Endothelial cell of umbilical vein (primary cell): Measurements from ENCODE around the gene NUDT9. TPM values are rescaled to one million over a fixed set of nuclear protein-coding genes. Genes with fewer than 3 reads are reported as not detected.

Source experiments
- BruUV-seq: library from RNA; stranded (reverse); fragments of 400-500 nt; replicated peaks from 2 replicates; lab custom pipeline; 2021; lab: Mats Ljungman, UMichigan
- CTCF ChIA-PET: fragments of 300-600, 350-600 bp; sonication (Branson Sonifier 250); formaldehyde crosslinking; loops from one replicate; lab custom pipeline; 2021; ENCODE audit warnings: antibody characterized with exemption, inconsistent platforms; lab: Charles Lee
- POLR2A ChIA-PET: fragments of 300-600, 350-600 bp; sonication (Branson Sonifier 250); formaldehyde crosslinking; loops from one replicate; lab custom pipeline; 2021; ENCODE audit warnings: antibody characterized with exemption, inconsistent platforms; lab: Charles Lee
- DNase-seq: peaks from one replicate; pipeline ENCODE4 v3.0.0-alpha.2; 2011; ENCODE audit warnings: low read depth, low spot score
- FAIRE-seq: peaks from 2 replicates; lab custom pipeline; 2011; peaks lifted over from hg19 to GRCh38; lab: Jason Lieb, UNC
- H2AFZ ChIP-seq: 2 replicates; pipeline ENCODE4 v1.6.0; 2012; ENCODE audit warnings: low read depth, low read length, control low read depth, inconsistent platforms
- H3K27ac ChIP-seq: 2 replicates; pipeline ENCODE4 v1.5.1; 2011; ENCODE audit warnings: low read depth, mild to moderate bottlenecking, control low read depth, low read length, moderate library complexity; ENCODE audit not compliant: insufficient read depth
- H3K27me3 ChIP-seq, 2 experiments: 2 replicates each; pipeline versions ENCODE4 v1.6.0 to v1.6.1; 2011; ENCODE audit warnings: low read length in 2 of 2, mixed read lengths in 1 of 2; ENCODE audit not compliant: control insufficient read depth in 2 of 2, insufficient read depth in 2 of 2
- H3K36me3 ChIP-seq, 2 experiments: 2 replicates in 1 of 2; 3 replicates in 1 of 2; pipeline ENCODE4 v1.5.1; 2011; ENCODE audit warnings: low read length in 2 of 2, mild to moderate bottlenecking in 1 of 2, moderate library complexity in 1 of 2; ENCODE audit not compliant: control insufficient read depth in 2 of 2, insufficient read depth in 2 of 2; ENCODE audit errors: extremely low read depth in 1 of 2
- H3K4me1 ChIP-seq: 3 replicates; pipeline ENCODE4 v1.5.1; 2011; ENCODE audit warnings: mild to moderate bottlenecking, low read length; ENCODE audit not compliant: control insufficient read depth, insufficient read depth; ENCODE audit errors: extremely low read depth
- H3K4me2 ChIP-seq: 2 replicates; pipeline ENCODE4 v1.6.1; 2011; ENCODE audit warnings: low read length, control low read depth, mixed read lengths; ENCODE audit not compliant: insufficient read depth
- H3K4me3 ChIP-seq, 3 experiments: fragments of 200-600 bp in 1 of 3; sonication (generic), shearing (Covaris generic) in 1 of 3; replicated peaks in 1 of 3; 2 replicates each; pipeline ENCODE4 v1.5.1; 2011 to 2016; ENCODE audit warnings: control low read depth in 3 of 3, low read length in 3 of 3, mild to moderate bottlenecking in 2 of 3, inconsistent platforms in 1 of 3, low read depth in 1 of 3, moderate library complexity in 1 of 3; ENCODE audit not compliant: insufficient read depth in 1 of 3
- H3K79me2 ChIP-seq: 2 replicates; pipeline ENCODE4 v1.6.0; 2012; ENCODE audit warnings: low read length, inconsistent platforms; ENCODE audit not compliant: control insufficient read depth, insufficient read depth
- H3K9ac ChIP-seq: replicated peaks from 2 replicates; pipeline ENCODE3; 2011; ENCODE audit warnings: low read length, control low read depth; ENCODE audit not compliant: insufficient read depth; ENCODE audit errors: extremely low read depth
- H3K9me1 ChIP-seq: replicated peaks from 3 replicates; pipeline ENCODE4 v1.6.0; 2011; ENCODE audit warnings: mild to moderate bottlenecking, low read length; ENCODE audit not compliant: control insufficient read depth, insufficient read depth; ENCODE audit errors: extremely low read depth
- H3K9me3 ChIP-seq: replicated peaks from 2 replicates; pipeline ENCODE4 v1.5.1; 2012; ENCODE audit warnings: low read length, inconsistent platforms; ENCODE audit not compliant: control insufficient read depth, insufficient read depth
- H4K20me1 ChIP-seq: replicated peaks from 2 replicates; pipeline ENCODE3; 2011; ENCODE audit warnings: mild to moderate bottlenecking, low read length; ENCODE audit not compliant: control insufficient read depth, insufficient read depth; ENCODE audit errors: extremely low read depth
- EZH2 ChIP-seq: IDR thresholded peaks from 2 replicates; pipeline ENCODE4 v1.6.1; 2012; ENCODE audit warnings: borderline replicate concordance, low read depth, mild to moderate bottlenecking, moderate library complexity, low read length, inconsistent platforms; ENCODE audit not compliant: severe bottlenecking
- FOS ChIP-seq: IDR thresholded peaks from 2 replicates; pipeline ENCODE4 v1.6.1; 2011; ENCODE audit warnings: mild to moderate bottlenecking, low read length, moderate library complexity, borderline replicate concordance; ENCODE audit not compliant: insufficient read depth
- GATA2 ChIP-seq: IDR thresholded peaks from 2 replicates; pipeline ENCODE4 v1.7.0; 2011; ENCODE audit warnings: low read depth, mild to moderate bottlenecking, moderate library complexity, mixed read lengths, low read length; ENCODE audit not compliant: insufficient read length, insufficient read depth
- JUN ChIP-seq: IDR thresholded peaks from 2 replicates; pipeline ENCODE4 v1.6.1; 2011; ENCODE audit warnings: borderline replicate concordance, low read depth; ENCODE audit not compliant: insufficient read length, insufficient read depth
- MYC ChIP-seq: IDR thresholded peaks from one replicate; pipeline ENCODE4 v1.6.1; 2011; ENCODE audit warnings: mild to moderate bottlenecking, low read depth, low read length
- POLR2A ChIP-seq: IDR thresholded peaks from 2 replicates; pipeline ENCODE4 v1.6.1; 2012; ENCODE audit warnings: low read depth, mild to moderate bottlenecking, control low read depth, low read length
- POLR2AphosphoS5 ChIP-seq: IDR thresholded peaks from 2 replicates; pipeline ENCODE4 v1.6.1; 2012; ENCODE audit warnings: low read depth, mild to moderate bottlenecking, control low read depth, low read length, moderate library complexity; ENCODE audit not compliant: insufficient read depth
- dilution Hi-C: fragments of 300-500 bp; cut with MboI; formaldehyde crosslinking; loops from one replicate; pipeline ENCODE4 v1.15.0; 2019; ENCODE audit warnings: low sequenced_read_pairs; ENCODE audit not compliant: extremely low pct_ligation_motif_present
- intact Hi-C: fragments of 100-400 bp; cut with micrococcal nuclease; formaldehyde crosslinking; loops from one replicate; pipeline ENCODE4 v1.10.0; 2022
- polyA plus RNA-seq, 4 experiments: library from polyadenylated mRNA; depleted of rRNA in 3 of 4; stranded (reverse) in 3 of 4; unstranded in 1 of 4; fragments of >200 nt; gene quantifications; 2 replicates each; pipeline versions ENCODE4 v1.2.1 to v1.2.3, GENCODE V29; 2011 to 2012; ENCODE audit warnings: missing spikeins in 1 of 4
- total RNA-seq: library from RNA; stranded (reverse); gene quantifications from 2 replicates; pipeline ENCODE4 v1.2.3, GENCODE V29; 2021
- TF ChIP-seq, protein P1 (sequence below), 2 donors: IDR thresholded peaks; 1 replicate in 1 of 2; 2 replicates in 1 of 2; pipeline ENCODE4 v1.5.1; 2011; ENCODE audit warnings: low read length in 2 of 2, mild to moderate bottlenecking in 2 of 2, moderate library complexity in 2 of 2, control low read depth in 1 of 2, inconsistent platforms in 1 of 2, low read depth in 1 of 2; ENCODE audit not compliant: insufficient read depth in 1 of 2; ENCODE audit errors: extremely low read depth in 1 of 2
- TF ChIP-seq, protein P2 (sequence below): IDR thresholded peaks from 2 replicates; pipeline ENCODE4 v1.6.1; 2011; ENCODE audit not compliant: insufficient read depth, insufficient read length

NUDT9 gene
- total and polyA plus RNA-seq, 2 donors (not counting 3 experiments of a cell fraction or from before 2014, with no cell fraction given): 15.3 to 25.0 TPM

DNA sequence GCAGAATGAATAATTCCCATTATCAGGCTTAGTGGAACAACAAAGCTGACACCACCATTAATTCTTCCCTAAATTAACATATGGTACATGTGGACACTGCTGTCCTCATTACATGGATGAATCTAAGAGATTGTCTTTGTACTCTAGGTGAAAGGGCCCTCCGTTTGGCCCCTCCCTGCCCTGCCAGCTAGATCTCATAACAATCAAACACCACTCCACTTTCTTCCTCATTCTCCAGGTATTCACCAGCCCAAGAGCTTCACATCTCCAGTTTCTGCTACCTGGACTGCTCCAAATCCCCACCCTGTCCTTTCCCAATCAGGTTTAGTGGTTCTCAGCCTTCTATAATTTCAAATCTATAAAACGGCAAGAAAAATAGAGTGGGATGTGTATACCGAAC is 35.1 kb upstream of the NUDT9 start:
- Histone ChIP-seq H4K20me1 (no peaks in the 10 kb centered on the region), H3K9me3 (no peaks in the 10 kb centered on the region), H3K9ac (no peak overlapping the region), H3K4me1 (peaks cover 9% of the 10 kb centered on the region), H3K4me2 (no peak overlapping the region), H3K79me2 (peaks cover 9% of the 10 kb centered on the region), H3K27me3 (no peaks in the 10 kb centered on the region), H3K27ac (no peak overlapping the region), H3K9me1 (no peaks in the 10 kb centered on the region), H2AFZ (no peak overlapping the region), H3K36me3 (no peaks in the 10 kb centered on the region), H3K4me3 (no peak overlapping the region)
- TF ChIP-seq MYC: no peak
- TF ChIP-seq GATA2: no peak
- no peak for TF ChIP-seq JUN
- TF ChIP-seq POLR2A: no peak
- no peak for TF ChIP-seq FOS
- no peak for TF ChIP-seq EZH2
- TF ChIP-seq, protein P1, sequence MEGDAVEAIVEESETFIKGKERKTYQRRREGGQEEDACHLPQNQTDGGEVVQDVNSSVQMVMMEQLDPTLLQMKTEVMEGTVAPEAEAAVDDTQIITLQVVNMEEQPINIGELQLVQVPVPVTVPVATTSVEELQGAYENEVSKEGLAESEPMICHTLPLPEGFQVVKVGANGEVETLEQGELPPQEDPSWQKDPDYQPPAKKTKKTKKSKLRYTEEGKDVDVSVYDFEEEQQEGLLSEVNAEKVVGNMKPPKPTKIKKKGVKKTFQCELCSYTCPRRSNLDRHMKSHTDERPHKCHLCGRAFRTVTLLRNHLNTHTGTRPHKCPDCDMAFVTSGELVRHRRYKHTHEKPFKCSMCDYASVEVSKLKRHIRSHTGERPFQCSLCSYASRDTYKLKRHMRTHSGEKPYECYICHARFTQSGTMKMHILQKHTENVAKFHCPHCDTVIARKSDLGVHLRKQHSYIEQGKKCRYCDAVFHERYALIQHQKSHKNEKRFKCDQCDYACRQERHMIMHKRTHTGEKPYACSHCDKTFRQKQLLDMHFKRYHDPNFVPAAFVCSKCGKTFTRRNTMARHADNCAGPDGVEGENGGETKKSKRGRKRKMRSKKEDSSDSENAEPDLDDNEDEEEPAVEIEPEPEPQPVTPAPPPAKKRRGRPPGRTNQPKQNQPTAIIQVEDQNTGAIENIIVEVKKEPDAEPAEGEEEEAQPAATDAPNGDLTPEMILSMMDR (IDR thresholded peaks at IDR 0.05; ENCODE audit: extremely low read depth in 1 of 2, insufficient read depth in 1 of 2, low read depth in 1 of 2, low read length in 2 of 2): no peak
- TF ChIP-seq, protein P2, sequence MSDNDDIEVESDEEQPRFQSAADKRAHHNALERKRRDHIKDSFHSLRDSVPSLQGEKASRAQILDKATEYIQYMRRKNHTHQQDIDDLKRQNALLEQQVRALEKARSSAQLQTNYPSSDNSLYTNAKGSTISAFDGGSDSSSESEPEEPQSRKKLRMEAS: no peak
- no peak for TF ChIP-seq POLR2AphosphoS5
- CTCF ChIA-PET: interaction anchor here (2.5 kb wide), 1 partner anchor 12 kb away, joined by 12 read pairs; no protein-coding TSS in a partner anchor
- FAIRE-seq (no peak), DNase-seq (no peak)
- no TSS peak for BruUV-seq
- dilution Hi-C loops: no loop called here
- POLR2A ChIA-PET: no interaction called here
- intact Hi-C loops: no loop called here
